C4-2B (cell line): ENCODE data around the gene TBL1XR1.

Source experiments
- ZFX ChIP-seq: fragments of 450-650 bp; IDR thresholded peaks from 2 replicates; pipeline ENCODE4 v1.6.1; 2017
- TF ChIP-seq, protein P1 (sequence below): fragments of 450-650 bp; conservative IDR thresholded peaks from 2 replicates; pipeline ENCODE4 v1.5.1; 2017; ENCODE audit warnings: mild to moderate bottlenecking

DNA sequence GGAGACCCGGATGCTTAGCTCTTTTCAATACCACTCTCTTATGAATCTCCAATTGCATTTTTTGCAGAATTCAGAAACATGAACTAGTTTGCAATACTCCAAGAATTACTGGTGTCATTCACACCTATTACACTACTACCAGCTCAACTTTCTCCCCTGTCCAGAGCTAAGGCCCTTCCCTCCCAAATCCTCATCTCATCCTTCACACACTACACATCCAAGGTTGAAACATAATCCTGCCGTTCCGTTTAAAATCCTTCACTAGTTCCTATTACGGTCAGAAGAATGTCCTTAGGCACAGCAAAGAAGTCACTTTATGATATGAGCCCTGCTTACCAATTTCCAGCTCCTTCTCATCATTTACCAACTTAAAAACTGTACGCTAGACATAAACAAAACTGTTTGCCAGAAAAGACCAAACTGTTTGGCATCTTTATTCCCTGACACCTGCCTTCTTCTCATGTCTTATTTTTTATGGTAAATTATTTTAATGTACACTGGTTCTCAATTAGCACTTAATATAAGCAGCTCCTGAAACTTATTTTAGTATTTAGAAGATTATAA is 22.6 kb downstream of the TBL1XR1 start:
- TF ChIP-seq, protein P1, sequence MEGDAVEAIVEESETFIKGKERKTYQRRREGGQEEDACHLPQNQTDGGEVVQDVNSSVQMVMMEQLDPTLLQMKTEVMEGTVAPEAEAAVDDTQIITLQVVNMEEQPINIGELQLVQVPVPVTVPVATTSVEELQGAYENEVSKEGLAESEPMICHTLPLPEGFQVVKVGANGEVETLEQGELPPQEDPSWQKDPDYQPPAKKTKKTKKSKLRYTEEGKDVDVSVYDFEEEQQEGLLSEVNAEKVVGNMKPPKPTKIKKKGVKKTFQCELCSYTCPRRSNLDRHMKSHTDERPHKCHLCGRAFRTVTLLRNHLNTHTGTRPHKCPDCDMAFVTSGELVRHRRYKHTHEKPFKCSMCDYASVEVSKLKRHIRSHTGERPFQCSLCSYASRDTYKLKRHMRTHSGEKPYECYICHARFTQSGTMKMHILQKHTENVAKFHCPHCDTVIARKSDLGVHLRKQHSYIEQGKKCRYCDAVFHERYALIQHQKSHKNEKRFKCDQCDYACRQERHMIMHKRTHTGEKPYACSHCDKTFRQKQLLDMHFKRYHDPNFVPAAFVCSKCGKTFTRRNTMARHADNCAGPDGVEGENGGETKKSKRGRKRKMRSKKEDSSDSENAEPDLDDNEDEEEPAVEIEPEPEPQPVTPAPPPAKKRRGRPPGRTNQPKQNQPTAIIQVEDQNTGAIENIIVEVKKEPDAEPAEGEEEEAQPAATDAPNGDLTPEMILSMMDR = no peak
- TF ChIP-seq ZFX = no peak
